CD14-positive monocyte (primary cell): ENCODE data around the gene MICAL2. TPM values are rescaled to one million over a fixed set of nuclear protein-coding genes. Genes with fewer than 3 reads are reported as not detected.

Experiments used
- DNase-seq, 3 donors: peaks; one replicate each; pipeline ENCODE4 v3.0.0-alpha.2; 2011 to 2022
- H2AFZ ChIP-seq: 2 replicates; pipeline ENCODE4 v1.6.0; 2012; ENCODE audit warnings: mild to moderate bottlenecking, low read depth, low read length, inconsistent platforms; ENCODE audit not compliant: insufficient read depth, poor library complexity, severe bottlenecking
- H3K27ac ChIP-seq, 2 donors: 1 replicate in 1 of 2; 2 replicates in 1 of 2; pipeline ENCODE4 v1.5.1; 2012 to 2013; ENCODE audit warnings: low read length in 2 of 2, control low read depth in 1 of 2, inconsistent platforms in 1 of 2, low read depth in 1 of 2, mild to moderate bottlenecking in 1 of 2
- H3K27me3 ChIP-seq, 2 donors: one replicate each; pipeline versions ENCODE4 v1.6.0 to v1.6.1; 2011 to 2013; ENCODE audit warnings: low read length in 2 of 2; ENCODE audit not compliant: control insufficient read depth in 2 of 2, insufficient read depth in 2 of 2
- H3K36me3 ChIP-seq, 2 donors: replicated peaks in 1 of 2; 1 replicate in 1 of 2; 2 replicates in 1 of 2; pipeline versions ENCODE4 v1.5.1 to v1.6.1; 2012 to 2013; ENCODE audit warnings: low read length in 2 of 2, control low read depth in 1 of 2, inconsistent platforms in 1 of 2, mild to moderate bottlenecking in 1 of 2; ENCODE audit not compliant: insufficient read depth in 2 of 2, control insufficient read depth in 1 of 2
- H3K4me1 ChIP-seq, 2 donors: 1 replicate in 1 of 2; 2 replicates in 1 of 2; pipeline versions ENCODE4 v1.5.1 to v1.6.1; 2012 to 2013; ENCODE audit warnings: low read length in 2 of 2, control low read depth in 1 of 2, inconsistent platforms in 1 of 2, mild to moderate bottlenecking in 1 of 2, moderate library complexity in 1 of 2; ENCODE audit not compliant: insufficient read depth in 2 of 2, control insufficient read depth in 1 of 2
- H3K4me2 ChIP-seq: replicated peaks from 2 replicates; pipeline ENCODE3; 2012; ENCODE audit warnings: low read length, moderate library complexity, mild to moderate bottlenecking; ENCODE audit not compliant: poor library complexity, severe bottlenecking; ENCODE audit errors: extremely low read depth
- H3K4me3 ChIP-seq, 3 experiments: fragments of 200-600 bp in 1 of 3; sonication (generic) in 1 of 3; replicated peaks in 1 of 3; 1 replicate in 2 of 3; 2 replicates in 1 of 3; pipeline ENCODE4 v1.5.1; 2011 to 2013; ENCODE audit warnings: low read length in 3 of 3, mild to moderate bottlenecking in 3 of 3, control low read depth in 2 of 3, low read depth in 2 of 3, inconsistent platforms in 1 of 3, moderate library complexity in 1 of 3
- H3K79me2 ChIP-seq: 2 replicates; pipeline ENCODE4 v1.6.0; 2012; ENCODE audit warnings: mild to moderate bottlenecking, control low read depth, inconsistent platforms, low read length, moderate library complexity; ENCODE audit not compliant: insufficient read depth
- H3K9ac ChIP-seq: 2 replicates; pipeline ENCODE4 v1.6.0; 2017; ENCODE audit warnings: low read length, mild to moderate bottlenecking; ENCODE audit not compliant: insufficient read depth, poor library complexity, severe bottlenecking
- H3K9me3 ChIP-seq, 2 donors: replicated peaks in 1 of 2; 1 replicate in 1 of 2; 2 replicates in 1 of 2; pipeline versions ENCODE4 v1.5.1 to v1.6.1; 2012 to 2013; ENCODE audit warnings: low read length in 2 of 2, control low read depth in 1 of 2; ENCODE audit not compliant: control insufficient read depth in 1 of 2, insufficient read depth in 1 of 2
- H4K20me1 ChIP-seq: 2 replicates; pipeline ENCODE4 v1.6.0; 2012; ENCODE audit warnings: mild to moderate bottlenecking, low read length, control low read depth, moderate library complexity; ENCODE audit not compliant: insufficient read depth
- H3K27ac Mint-ChIP-seq, 7 donors: one replicate each; pipeline ENCODE4 v1.8.0; 2020; ENCODE audit warnings: mild to moderate bottlenecking in 7 of 7, mixed read lengths in 7 of 7, moderate library complexity in 6 of 7, inconsistent platforms in 2 of 7
- H3K27me3 Mint-ChIP-seq, 3 donors: one replicate each; pipeline ENCODE4 v1.8.0; 2021 to 2022; ENCODE audit warnings: low read depth in 3 of 3, mild to moderate bottlenecking in 3 of 3, mixed read lengths in 3 of 3, moderate library complexity in 3 of 3, inconsistent platforms in 1 of 3
- H3K36me3 Mint-ChIP-seq, 2 donors: one replicate each; pipeline ENCODE4 v1.8.0; 2020; ENCODE audit warnings: mixed read lengths in 2 of 2, inconsistent platforms in 1 of 2, mild to moderate bottlenecking in 1 of 2
- H3K4me1 Mint-ChIP-seq: one replicate; pipeline ENCODE4 v1.8.0; 2020; ENCODE audit warnings: mild to moderate bottlenecking, mixed read lengths
- H3K4me3 Mint-ChIP-seq, 2 donors: one replicate each; pipeline ENCODE4 v1.8.0; 2020; ENCODE audit warnings: mild to moderate bottlenecking in 2 of 2, mixed read lengths in 2 of 2, moderate library complexity in 1 of 2
- H3K9me3 Mint-ChIP-seq, 7 donors: one replicate each; pipeline ENCODE4 v1.8.0; 2020 to 2022; ENCODE audit warnings: mixed read lengths in 7 of 7, mild to moderate bottlenecking in 6 of 7, moderate library complexity in 6 of 7, inconsistent platforms in 2 of 7
- CTCF ChIP-seq: fragments of 200-600 bp; IDR thresholded peaks from one replicate; pipeline ENCODE4 v1.8.0; 2022; ENCODE audit warnings: antibody characterized with exemption, mild to moderate bottlenecking
- WGBS: methylation state at CpG from one replicate; pipeline ENCODE4 v1.1.5; 2013; ENCODE audit warnings: missing lambda C conversion rate; ENCODE audit not compliant: insufficient coverage; 5-methylcytosine and 5-hydroxymethylcytosine counted together
- intact Hi-C, 2 donors: fragments of 100-400 bp; cut with micrococcal nuclease; formaldehyde crosslinking; loops; one replicate each; pipeline versions ENCODE4 v1.15.0 to v1.15.1; 2023
- polyA plus RNA-seq, 3 donors: library from polyadenylated mRNA; depleted of rRNA in 1 of 3; unstranded in 2 of 3; stranded (reverse) in 1 of 3; fragments of 300-500 nt in 2 of 3; fragments of >200 nt in 1 of 3; fragmentation: Illumina TruSeq in 2 of 3; gene quantifications; 1 replicate in 2 of 3; 2 replicates in 1 of 3; pipeline ENCODE4 v1.2.3, GENCODE V29; 2012 to 2021

Gene MICAL2
- polyA plus RNA-seq, 3 donors, result 39.8 to 72.5 (median 44.0) TPM

GRCh38 chr11:12189543-12190235 lies 79.3 kb downstream of the MICAL2 start:
- Histone ChIP-seq H3K9ac (no peak overlapping the region), H2AFZ (no peak overlapping the region), H3K9me3 (no peaks in the 10 kb centered on the region), H3K79me2 (no peaks in the 10 kb centered on the region), H3K4me1 (peaks cover 0 to 3% of the 10 kb centered on the region in 2 donors), H3K4me3 (no peak overlapping the region), H4K20me1 (peaks cover 94% of the 10 kb centered on the region), H3K27ac (no peak overlapping the region), H3K27me3 (no peaks in the 10 kb centered on the region), H3K4me2 (no peak overlapping the region), H3K36me3 (peaks cover 19 to 76% of the 10 kb centered on the region in 2 donors)
- Mint-ChIP-seq H3K27me3 (peaks cover 0 to 2% (median 1%) of the 10 kb centered on the region in 3 donors), H3K4me1 (peaks cover 19% of the 10 kb centered on the region), H3K4me3 (no peak overlapping the region), H3K36me3 (peaks cover 66 to 82% of the 10 kb centered on the region in 2 donors), H3K9me3 (peaks cover 0 to 2% (median 0%) of the 10 kb centered on the region in 7 donors), H3K27ac (peak overlapping the region in 1 of 7 donors; percentile 46)
- 92% methylated on average over 6 of the region's 8 CpGs for WGBS
- TF ChIP-seq CTCF, result no peak
- intact Hi-C loops, result no loop called here
- DNase-seq, result no peak

- H3K27ac Mint-ChIP-seq, result no peak overlapping the region
These were observed 80.1 kb downstream of the MICAL2 start for GRCh38 chr11:12190511-12190910.

More at GRCh38 chr11:12190511-12190910, 80.1 kb downstream of the MICAL2 start:
- intact Hi-C loops, result no loop called here
- Histone ChIP-seq H4K20me1 (peaks cover 95% of the 10 kb centered on the region), H2AFZ (no peak overlapping the region), H3K4me3 (no peak overlapping the region), H3K79me2 (no peaks in the 10 kb centered on the region), H3K4me1 (peaks cover 0 to 3% of the 10 kb centered on the region in 2 donors), H3K9me3 (no peaks in the 10 kb centered on the region), H3K9ac (no peak overlapping the region), H3K4me2 (no peak overlapping the region), H3K27ac (no peak overlapping the region), H3K36me3 (peaks cover 16 to 72% of the 10 kb centered on the region in 2 donors), H3K27me3 (no peaks in the 10 kb centered on the region)
- peaks cover 65 to 80% of the 10 kb centered on the region in 2 donors for H3K36me3 Mint-ChIP-seq
- peaks cover 19% of the 10 kb centered on the region for H3K4me1 Mint-ChIP-seq
- no peaks in the 10 kb centered on the region for H3K9me3 Mint-ChIP-seq
- no peak for DNase-seq
- peaks cover 0 to 2% (median 1%) of the 10 kb centered on the region in 3 donors for H3K27me3 Mint-ChIP-seq
- no peak overlapping the region for H3K4me3 Mint-ChIP-seq
- no peak for TF ChIP-seq CTCF
